SK-N-SH (cell line): ENCODE data around the gene TMCC3. TPM values are rescaled to one million over a fixed set of nuclear protein-coding genes. Genes with fewer than 3 reads are reported as not detected.

Experiments
- CTCF ChIA-PET: fragments of 300-600, 350-600 bp; formaldehyde crosslinking; extraction: SDS; loops from one replicate; lab custom pipeline; 2021; lab: Yijun Ruan, JAX
- POLR2A ChIA-PET: fragments of 350-600 bp; sonication (Branson Sonifier 250); formaldehyde crosslinking; extraction: SDS; loops from one replicate; lab custom pipeline; 2020; ENCODE audit warnings: antibody characterized with exemption, inconsistent platforms; lab: Yijun Ruan, JAX
- DNase-seq: peaks from one replicate; pipeline ENCODE4 v3.0.0; 2012
- H2AFZ ChIP-seq: fragments of 200-600 bp; sonication (generic); 2 replicates; pipeline ENCODE4 v1.8.1; 2016; ENCODE audit warnings: antibody characterized with exemption, mild to moderate bottlenecking, low read depth
- H3F3A ChIP-seq: fragments of 200-600 bp; sonication (generic); replicated peaks from 2 replicates; pipeline ENCODE3; 2016; ENCODE audit warnings: antibody characterized with exemption, mild to moderate bottlenecking; ENCODE audit not compliant: insufficient read depth
- H3K27ac ChIP-seq, 2 experiments: fragments of 200-500 bp in 1 of 2; fragments of 200-600 bp in 1 of 2; sonication (Bioruptor generic) in 1 of 2; sonication (generic), shearing (Covaris generic) in 1 of 2; 2 replicates each; pipeline versions ENCODE4 v1.5.1 to v1.6.1; 2014 to 2016; ENCODE audit warnings: low read depth in 2 of 2, inconsistent platforms in 1 of 2, low read length in 1 of 2, mild to moderate bottlenecking in 1 of 2, mixed read lengths in 1 of 2
- H3K27me3 ChIP-seq: fragments of 200-600 bp; sonication (generic), shearing (Covaris generic); 2 replicates; pipeline ENCODE4 v1.6.1; 2016; ENCODE audit warnings: mixed run types; ENCODE audit not compliant: insufficient read depth
- H3K36me3 ChIP-seq, 2 experiments: fragments of 200-500 bp in 1 of 2; fragments of 200-600 bp in 1 of 2; sonication (Bioruptor generic) in 1 of 2; sonication (generic) in 1 of 2; replicated peaks in 1 of 2; 2 replicates each; pipeline versions ENCODE3 to v1.5.1; 2014 to 2016; ENCODE audit warnings: low read length in 1 of 2, mild to moderate bottlenecking in 1 of 2; ENCODE audit not compliant: insufficient read depth in 2 of 2, control insufficient read depth in 1 of 2
- H3K4me1 ChIP-seq, 2 experiments: fragments of 200-500 bp in 1 of 2; fragments of 200-600 bp in 1 of 2; sonication (Bioruptor generic) in 1 of 2; sonication (generic), shearing (Covaris generic) in 1 of 2; 2 replicates each; pipeline versions ENCODE4 v1.5.1 to v1.6.1; 2014 to 2016; ENCODE audit warnings: low read depth in 1 of 2, low read length in 1 of 2, mixed run types in 1 of 2; ENCODE audit not compliant: insufficient read depth in 2 of 2, control insufficient read depth in 1 of 2
- H3K4me2 ChIP-seq: fragments of 200-600 bp; sonication (generic), shearing (Covaris generic); 2 replicates; pipeline ENCODE4 v1.6.1; 2017; ENCODE audit warnings: mixed run types
- H3K4me3 ChIP-seq, 2 experiments: fragments of 200-500 bp in 1 of 2; fragments of 200-600 bp in 1 of 2; sonication (Bioruptor generic) in 1 of 2; sonication (generic), shearing (Covaris generic) in 1 of 2; 2 replicates each; pipeline versions ENCODE4 v1.5.1 to v1.8.1; 2014 to 2016; ENCODE audit warnings: low read depth in 2 of 2, inconsistent platforms in 1 of 2, low read length in 1 of 2, mild to moderate bottlenecking in 1 of 2, mixed read lengths in 1 of 2, moderate library complexity in 1 of 2
- H3K79me2 ChIP-seq: fragments of 200-600 bp; sonication (generic); 2 replicates; pipeline ENCODE4 v1.8.1; 2017; ENCODE audit warnings: mild to moderate bottlenecking; ENCODE audit not compliant: insufficient read depth
- H3K9ac ChIP-seq: fragments of 200-600 bp; sonication (generic); 2 replicates; pipeline ENCODE4 v1.6.1; 2017; ENCODE audit warnings: mixed run types
- H3K9me2 ChIP-seq: fragments of 200-600 bp; sonication (generic); 2 replicates; pipeline ENCODE4 v1.6.1; 2017; ENCODE audit warnings: mixed run types
- H3K9me3 ChIP-seq: fragments of 200-600 bp; sonication (generic); 2 replicates; pipeline ENCODE4 v1.6.1; 2017; ENCODE audit warnings: mixed run types, mild to moderate bottlenecking, moderate library complexity
- H4K20me1 ChIP-seq: fragments of 200-600 bp; sonication (generic); 2 replicates; pipeline ENCODE4 v1.6.1; 2017; ENCODE audit warnings: mild to moderate bottlenecking, mixed run types; ENCODE audit not compliant: insufficient read depth
- CTCF ChIP-seq: fragments of 200-600 bp; sonication (generic); IDR thresholded peaks from 2 replicates; pipeline ENCODE4 v1.6.1; 2017; ENCODE audit warnings: antibody characterized with exemption, mild to moderate bottlenecking, moderate library complexity
- GABPA ChIP-seq: IDR thresholded peaks from 2 replicates; pipeline ENCODE4 v1.4.0; 2012; ENCODE audit warnings: low read depth, mild to moderate bottlenecking
- GATA2 ChIP-seq: sonication (generic); formaldehyde crosslinking; IDR thresholded peaks from 2 replicates; pipeline ENCODE4 v1.5.0; 2020; ENCODE audit warnings: mild to moderate bottlenecking, missing genetic modification reagents
- JUND ChIP-seq: IDR thresholded peaks from 2 replicates; pipeline ENCODE4 v1.4.0; 2012
- NFIC ChIP-seq: IDR thresholded peaks from 2 replicates; pipeline ENCODE4 v1.4.0; 2012; ENCODE audit warnings: borderline replicate concordance
- NRF1 ChIP-seq: IDR thresholded peaks from 2 replicates; pipeline ENCODE4 v1.6.1; 2012; ENCODE audit warnings: low read depth, mild to moderate bottlenecking, low read length
- PBX3 ChIP-seq: IDR thresholded peaks from 2 replicates; pipeline ENCODE4; 2012
- RCOR1 ChIP-seq: fragments of 150-350 bp; IDR thresholded peaks from 2 replicates; pipeline ENCODE4 v1.6.1; 2017; ENCODE audit warnings: antibody characterized with exemption, low read length
- RFX5 ChIP-seq: IDR thresholded peaks from 2 replicates; pipeline ENCODE4 v1.6.1; 2012; ENCODE audit warnings: mild to moderate bottlenecking, improper control_type of control experiment, low read length
- SIN3A ChIP-seq: IDR thresholded peaks from 2 replicates; pipeline ENCODE4 v1.6.1; 2012; ENCODE audit warnings: low read depth, mild to moderate bottlenecking, low read length, moderate library complexity, borderline replicate concordance
- YY1 ChIP-seq: IDR thresholded peaks from 2 replicates; pipeline ENCODE4 v1.4.0; 2012; ENCODE audit warnings: low read depth, mild to moderate bottlenecking
- WGBS: methylation state at CpG from one replicate; pipeline ENCODE4 v1.1.6; 2017; ENCODE audit warnings: low lambda C conversion rate; 5-methylcytosine and 5-hydroxymethylcytosine counted together
- polyA plus RNA-seq, 3 experiments: library from polyadenylated mRNA; depleted of rRNA; stranded (reverse); fragments of >200 nt; gene quantifications; 2 replicates each; pipeline ENCODE4 v1.2.3, GENCODE V29; 2012

The TMCC3 gene
- 0.42 and 0.53 TPM in 2 replicates for polyA plus RNA-seq (2012; rRNA removed)
- polyA plus RNA-seq (2012; cell fraction: cytosol; rRNA removed): 0.62 and 0.68 TPM in 2 replicates
- 0.29 and 0.31 TPM in 2 replicates for polyA plus RNA-seq (2012; cell fraction: nucleus; rRNA removed)

GRCh38 chr12:94650143-94651056 is at the start of gene TMCC3:
Gene TMCC3 (minus strand): TSS chr12:94650557. CDS start chr12:94650430, 127 bp downstream.
- 2% methylated on average over 9 of the region's 82 CpGs for WGBS
- H3K4me3 ChIP-seq: peak within 1 kb of the TSS; percentile 53 to 56
- peak within 1 kb of the TSS; percentile 59; the same call in 1 of the 2 replicates for H3K4me2 ChIP-seq
- ChIA-PET CTCF (interaction anchor here (0.5 to 1.8 kb wide), 6 partner anchors 9 to 122 kb away, joined by 3 to 6 read pairs (median 3); no protein-coding TSS in a partner anchor), POLR2A (no interaction called here)
- H3K9me2 ChIP-seq: no peaks in the 10 kb centered on the region
- H3K36me3 ChIP-seq: no peaks in the 10 kb centered on the region
- no peaks in the 10 kb centered on the region for H3F3A ChIP-seq
- DNase-seq: peak; percentile 87
- H4K20me1 ChIP-seq: no peaks in the 10 kb centered on the region
- no peak within 1 kb of the TSS for H3K27ac ChIP-seq
- H3K9ac ChIP-seq: no peak within 1 kb of the TSS
- H3K4me1 ChIP-seq: peaks cover 0 to 5% of the 10 kb centered on the region in 2 experiments; a peak in 1 of 4 replicates
- H3K9me3 ChIP-seq: no peaks in the 10 kb centered on the region
- H2AFZ ChIP-seq: no peak within 1 kb of the TSS
- TF ChIP-seq JUND (no peak), NRF1 (peak; percentile 26; the same call in 1 of the 2 replicates)
- peaks cover 19% of the 10 kb centered on the region for H3K27me3 ChIP-seq
- no peaks in the 10 kb centered on the region for H3K79me2 ChIP-seq

- 80% methylated on average over 1 of the region's 1 CpG for WGBS
- no peak overlapping the region for H3K27ac ChIP-seq
- no peaks in the 10 kb centered on the region for H3K36me3 ChIP-seq
- H2AFZ ChIP-seq: no peak overlapping the region
- no peaks in the 10 kb centered on the region for H4K20me1 ChIP-seq
- no peaks in the 10 kb centered on the region for H3F3A ChIP-seq
- no peaks in the 10 kb centered on the region for H3K9me2 ChIP-seq
- CTCF ChIA-PET: interaction anchor here (0.6 kb wide), 1 partner anchor 108 kb away, joined by 3 read pairs; no protein-coding TSS in a partner anchor
- DNase-seq: no peak
- no peaks in the 10 kb centered on the region for H3K79me2 ChIP-seq
- TF ChIP-seq JUND (no peak), SIN3A (no peak), GABPA (no peak), PBX3 (no peak), CTCF (no peak), NFIC (no peak), YY1 (no peak), RCOR1 (no peak), GATA2 (no peak), RFX5 (no peak)
- no peaks in the 10 kb centered on the region for H3K27me3 ChIP-seq
- H3K9me3 ChIP-seq: no peaks in the 10 kb centered on the region
- no peaks in the 10 kb centered on the region for H3K4me1 ChIP-seq
- POLR2A ChIA-PET: no interaction called here
- no peak overlapping the region for H3K9ac ChIP-seq
- no peak overlapping the region for H3K4me3 ChIP-seq
- no peak overlapping the region for H3K4me2 ChIP-seq
These were observed 49.4 kb upstream of the TMCC3 start for GRCh38 chr12:94699801-94700200.
